BJ (cell line): ENCODE measurements around the gene EXOC7. TPM values are rescaled to one million over a fixed set of nuclear protein-coding genes. Genes with fewer than 3 reads are reported as not detected.

Experiments
- CTCF ChIA-PET: fragments of 350-600 bp; formaldehyde crosslinking; extraction: SDS; loops from one replicate; lab custom pipeline; 2021; ENCODE audit warnings: antibody characterized with exemption, inconsistent platforms; lab: Yijun Ruan, JAX
- POLR2A ChIA-PET: fragments of 300-600 bp; sonication (Branson Sonifier 250); formaldehyde crosslinking; extraction: SDS; loops from one replicate; lab custom pipeline; 2021; ENCODE audit warnings: antibody characterized with exemption; lab: Charles Lee
- DNase-seq: peaks from one replicate; pipeline ENCODE4 v3.0.0-alpha.2; 2011; ENCODE audit warnings: low read depth
- H3K27me3 ChIP-seq: 2 replicates; pipeline ENCODE4 v1.6.0; 2011; ENCODE audit warnings: low read length; ENCODE audit not compliant: control insufficient read depth, insufficient read depth
- H3K36me3 ChIP-seq: 2 replicates; pipeline ENCODE4 v1.5.1; 2011; ENCODE audit warnings: low read length; ENCODE audit not compliant: control insufficient read depth, insufficient read depth
- H3K4me3 ChIP-seq: 2 replicates; pipeline ENCODE4 v1.5.1; 2011; ENCODE audit warnings: low read depth, mild to moderate bottlenecking, control low read depth, low read length
- CTCF ChIP-seq: IDR thresholded peaks from 2 replicates; pipeline ENCODE4 v1.5.1; 2011; ENCODE audit warnings: low read depth, mild to moderate bottlenecking, control low read depth, inconsistent platforms, low read length, moderate library complexity; ENCODE audit not compliant: insufficient read depth
- polyA plus RNA-seq: library from polyadenylated mRNA; depleted of rRNA; stranded (reverse); fragments of >200 nt; gene quantifications from 2 replicates; pipeline ENCODE4 v1.2.3, GENCODE V29; 2011

EXOC7 gene
- polyA plus RNA-seq, 1 experiment, result 122 TPM

- no peak for TF ChIP-seq CTCF
- DNase-seq, result no peak
- H3K36me3 ChIP-seq, result peaks cover 10% of the 10 kb centered on the region
- no peaks in the 10 kb centered on the region for H3K27me3 ChIP-seq
- H3K4me3 ChIP-seq, result no peak overlapping the region
- ChIA-PET POLR2A (interaction anchor here (0.7 kb wide), 1 partner anchor 53 kb away, joined by 3 read pairs; no protein-coding TSS in a partner anchor), CTCF (interaction anchor here (1.0 to 3.6 kb wide), 5 partner anchors 19 to 175 kb away, joined by 3 to 15 read pairs (median 3); no protein-coding TSS in a partner anchor)
These were observed 1.3 kb upstream of the EXOC7 start for GRCh38 chr17:76104896-76105231.

- DNase-seq, result no peak
- Histone ChIP-seq H3K4me3 (peak overlapping the region; percentile 98), H3K27me3 (no peaks in the 10 kb centered on the region), H3K36me3 (peaks cover 13% of the 10 kb centered on the region)
- CTCF ChIA-PET, result interaction anchor here (0.9 to 3.6 kb wide), 9 partner anchors 11 to 200 kb away, joined by 3 to 15 read pairs (median 4); no protein-coding TSS in a partner anchor
- no peak for TF ChIP-seq CTCF
- POLR2A ChIA-PET, result interaction anchor here (0.7 kb wide), 1 partner anchor 54 kb away, joined by 3 read pairs; no protein-coding TSS in a partner anchor
These were observed 731 bp upstream of the EXOC7 start for GRCh38 chr17:76104140-76104895.

- no peaks in the 10 kb centered on the region for H3K27me3 ChIP-seq
- no peak for TF ChIP-seq CTCF
- DNase-seq, result no peak
- H3K4me3 ChIP-seq, result peak overlapping the region; percentile 98
- ChIA-PET CTCF (interaction anchor here (0.6 to 3.6 kb wide), 5 partner anchors 9 to 177 kb away, joined by 3 to 15 read pairs (median 3); partner anchors contain the start of gene ZACN), POLR2A (interaction anchor here (0.6 kb wide), 1 partner anchor 295 kb away, joined by 3 read pairs; no protein-coding TSS in a partner anchor)
- H3K36me3 ChIP-seq, result peaks cover 14% of the 10 kb centered on the region
These were observed 678 bp downstream of the EXOC7 start for GRCh38 chr17:76102944-76103273.

GRCh38 chr17:76097716-76098295 lies 5.8 kb downstream of the EXOC7 start:
- no peak for DNase-seq
- H3K36me3 ChIP-seq, result peaks cover 38% of the 10 kb centered on the region

More at GRCh38 chr17:76097716-76098295, 5.8 kb downstream of the EXOC7 start:
- ChIA-PET CTCF (no interaction called here), POLR2A (no interaction called here)
- Histone ChIP-seq H3K4me3 (no peak overlapping the region), H3K27me3 (no peaks in the 10 kb centered on the region)
- TF ChIP-seq CTCF, result no peak
